SK-N-SH treated with all-trans-retinoic acid at 6 μM for 48 hours (cell line): ENCODE data around the gene HMCN2.

ENCODE experiments used
- ATAC-seq: fragments of 200-7000 bp; cut with Tn5 transposase; 3 replicates; pipeline ENCODE4 v1.9.1; 2020; ENCODE audit warnings: mild to moderate bottlenecking, moderate library complexity
- CSDC2 ChIP-seq: fragments of 250-450 bp; sonication (Bioruptor Pico); IDR thresholded peaks from 2 replicates; pipeline ENCODE4 v1.5.0; 2020; ENCODE audit warnings: mild to moderate bottlenecking, moderate library complexity
- ESRRG ChIP-seq: fragments of 250-450 bp; sonication (Bioruptor Pico); IDR thresholded peaks from 2 replicates; pipeline ENCODE4 v1.6.1; 2021; ENCODE audit warnings: mild to moderate bottlenecking
- GLIS3 ChIP-seq: fragments of 250-450 bp; sonication (Bioruptor Pico); IDR thresholded peaks from 2 replicates; pipeline ENCODE4 v1.5.0; 2020; ENCODE audit warnings: mild to moderate bottlenecking, moderate library complexity
- OSR1 ChIP-seq: fragments of 250-450 bp; sonication (Bioruptor Pico); IDR thresholded peaks from 2 replicates; pipeline ENCODE4 v1.8.0; 2022; ENCODE audit warnings: moderate library complexity, mild to moderate bottlenecking, inconsistent platforms
- PPARA ChIP-seq: fragments of 250-450 bp; sonication (Bioruptor Pico); IDR thresholded peaks from 2 replicates; pipeline ENCODE4 v1.5.0; 2020; ENCODE audit warnings: mild to moderate bottlenecking, borderline replicate concordance
- RARB ChIP-seq: fragments of 250-450 bp; sonication (Bioruptor Pico); IDR thresholded peaks from 2 replicates; pipeline ENCODE4 v1.8.0; 2021; ENCODE audit warnings: mild to moderate bottlenecking, moderate library complexity
- SNAI2 ChIP-seq: fragments of 250-450 bp; sonication (Bioruptor Pico); IDR thresholded peaks from 2 replicates; pipeline ENCODE4 v1.5.0; 2020; ENCODE audit warnings: mild to moderate bottlenecking, moderate library complexity
- TCF4 ChIP-seq: fragments of 250-450 bp; sonication (Bioruptor Pico); IDR thresholded peaks from 2 replicates; pipeline ENCODE4 v1.8.0; 2021; ENCODE audit warnings: mild to moderate bottlenecking, moderate library complexity, borderline replicate concordance
- TOX ChIP-seq: fragments of 250-450 bp; sonication (Bioruptor Pico); IDR thresholded peaks from 2 replicates; pipeline ENCODE4 v1.8.0; 2021; ENCODE audit warnings: mild to moderate bottlenecking, moderate library complexity, borderline replicate concordance
- ZC3H10 ChIP-seq: fragments of 250-450 bp; sonication (Bioruptor Pico); IDR thresholded peaks from 2 replicates; pipeline ENCODE4 v1.5.1; 2021; ENCODE audit warnings: mild to moderate bottlenecking, moderate library complexity
- ZFP3 ChIP-seq: fragments of 250-450 bp; sonication (Bioruptor Pico); IDR thresholded peaks from 2 replicates; pipeline ENCODE4 v1.5.0; 2020; ENCODE audit warnings: mild to moderate bottlenecking, moderate library complexity
- ZFP30 ChIP-seq: fragments of 450-650 bp; formaldehyde crosslinking; IDR thresholded peaks from 2 replicates; pipeline ENCODE4 v1.5.0; 2022; ENCODE audit warnings: mild to moderate bottlenecking, moderate library complexity
- ZNF565 ChIP-seq: fragments of 450-650 bp; formaldehyde crosslinking; conservative IDR thresholded peaks from 2 replicates; pipeline ENCODE4 v1.5.0; 2020; ENCODE audit warnings: low read depth, mild to moderate bottlenecking, moderate library complexity
- ZNF70 ChIP-seq: fragments of 450-650 bp; formaldehyde crosslinking; IDR thresholded peaks from 2 replicates; pipeline ENCODE4 v1.5.0; 2020; ENCODE audit warnings: mild to moderate bottlenecking, moderate library complexity
- ZNF8 ChIP-seq: fragments of 450-650 bp; formaldehyde crosslinking; IDR thresholded peaks from 2 replicates; pipeline ENCODE4 v1.5.0; 2020; ENCODE audit warnings: mild to moderate bottlenecking, moderate library complexity
- TF ChIP-seq, protein P1 (sequence below): fragments of 250-450 bp; sonication (Bioruptor Pico); IDR thresholded peaks from 2 replicates; pipeline ENCODE4 v1.5.1; 2020; ENCODE audit warnings: low read depth, mild to moderate bottlenecking, moderate library complexity
- TF ChIP-seq, protein P2 (sequence below): fragments of 250-450 bp; sonication (Bioruptor Pico); IDR thresholded peaks from 2 replicates; pipeline ENCODE4 v1.5.1; 2021; ENCODE audit warnings: mild to moderate bottlenecking, moderate library complexity
- TF ChIP-seq, protein P3 (sequence below): fragments of 250-450 bp; sonication (Bioruptor Pico); IDR thresholded peaks from 2 replicates; pipeline ENCODE4 v1.8.0; 2020; ENCODE audit warnings: mild to moderate bottlenecking, moderate library complexity, borderline replicate concordance
- TF ChIP-seq, protein P4 (sequence below): fragments of 250-450 bp; sonication (Bioruptor Pico); IDR thresholded peaks from 2 replicates; pipeline ENCODE4 v1.8.0; 2021; ENCODE audit warnings: low read depth, mild to moderate bottlenecking, moderate library complexity, borderline replicate concordance

HMCN2 gene

DNA sequence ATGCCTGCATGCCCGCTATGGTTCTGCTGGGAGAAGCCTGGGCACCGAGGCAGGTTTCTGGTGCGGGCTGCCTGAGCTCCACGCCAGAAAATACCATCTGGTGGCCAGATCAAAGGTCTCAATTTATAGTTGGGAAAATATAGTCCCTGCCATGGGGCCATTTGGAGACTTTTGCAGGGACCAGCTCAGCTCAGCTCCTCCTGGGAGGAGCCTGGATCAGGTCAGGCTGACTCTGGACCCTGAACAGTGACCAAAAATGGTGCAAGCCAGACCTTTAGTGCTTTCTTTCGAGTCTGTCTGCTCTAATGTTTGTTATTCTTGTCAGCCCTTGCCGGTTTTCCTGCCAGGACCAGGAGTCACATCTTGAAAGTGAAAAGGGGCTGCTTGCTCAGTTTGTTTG is 31.8 kb downstream of the HMCN2 start:
- TF ChIP-seq TCF4 (CRISPR knock-in tag) (no peak), CSDC2 (CRISPR knock-in tag) (no peak), PPARA (no peak), ZC3H10 (no peak), RARB (CRISPR knock-in tag) (no peak), ZFP30 (CRISPR knock-in tag) (no peak), GLIS3 (CRISPR knock-in tag) (no peak), TOX (CRISPR knock-in tag) (no peak), ZNF565 (CRISPR knock-in tag) (no peak), SNAI2 (no peak), OSR1 (CRISPR knock-in tag) (no peak), ZNF70 (CRISPR knock-in tag) (no peak), ESRRG (CRISPR knock-in tag) (no peak)
- TF ChIP-seq, protein P1, sequence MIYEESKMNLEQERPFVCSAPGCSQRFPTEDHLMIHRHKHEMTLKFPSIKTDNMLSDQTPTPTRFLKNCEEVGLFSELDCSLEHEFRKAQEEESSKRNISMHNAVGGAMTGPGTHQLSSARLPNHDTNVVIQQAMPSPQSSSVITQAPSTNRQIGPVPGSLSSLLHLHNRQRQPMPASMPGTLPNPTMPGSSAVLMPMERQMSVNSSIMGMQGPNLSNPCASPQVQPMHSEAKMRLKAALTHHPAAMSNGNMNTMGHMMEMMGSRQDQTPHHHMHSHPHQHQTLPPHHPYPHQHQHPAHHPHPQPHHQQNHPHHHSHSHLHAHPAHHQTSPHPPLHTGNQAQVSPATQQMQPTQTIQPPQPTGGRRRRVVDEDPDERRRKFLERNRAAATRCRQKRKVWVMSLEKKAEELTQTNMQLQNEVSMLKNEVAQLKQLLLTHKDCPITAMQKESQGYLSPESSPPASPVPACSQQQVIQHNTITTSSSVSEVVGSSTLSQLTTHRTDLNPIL (CRISPR knock-in tag) = no peak
- TF ChIP-seq, protein P2, sequence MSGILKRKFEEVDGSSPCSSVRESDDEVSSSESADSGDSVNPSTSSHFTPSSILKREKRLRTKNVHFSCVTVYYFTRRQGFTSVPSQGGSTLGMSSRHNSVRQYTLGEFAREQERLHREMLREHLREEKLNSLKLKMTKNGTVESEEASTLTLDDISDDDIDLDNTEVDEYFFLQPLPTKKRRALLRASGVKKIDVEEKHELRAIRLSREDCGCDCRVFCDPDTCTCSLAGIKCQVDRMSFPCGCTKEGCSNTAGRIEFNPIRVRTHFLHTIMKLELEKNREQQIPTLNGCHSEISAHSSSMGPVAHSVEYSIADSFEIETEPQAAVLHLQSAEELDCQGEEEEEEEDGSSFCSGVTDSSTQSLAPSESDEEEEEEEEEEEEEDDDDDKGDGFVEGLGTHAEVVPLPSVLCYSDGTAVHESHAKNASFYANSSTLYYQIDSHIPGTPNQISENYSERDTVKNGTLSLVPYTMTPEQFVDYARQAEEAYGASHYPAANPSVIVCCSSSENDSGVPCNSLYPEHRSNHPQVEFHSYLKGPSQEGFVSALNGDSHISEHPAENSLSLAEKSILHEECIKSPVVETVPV = no peak
- TF ChIP-seq, protein P3, sequence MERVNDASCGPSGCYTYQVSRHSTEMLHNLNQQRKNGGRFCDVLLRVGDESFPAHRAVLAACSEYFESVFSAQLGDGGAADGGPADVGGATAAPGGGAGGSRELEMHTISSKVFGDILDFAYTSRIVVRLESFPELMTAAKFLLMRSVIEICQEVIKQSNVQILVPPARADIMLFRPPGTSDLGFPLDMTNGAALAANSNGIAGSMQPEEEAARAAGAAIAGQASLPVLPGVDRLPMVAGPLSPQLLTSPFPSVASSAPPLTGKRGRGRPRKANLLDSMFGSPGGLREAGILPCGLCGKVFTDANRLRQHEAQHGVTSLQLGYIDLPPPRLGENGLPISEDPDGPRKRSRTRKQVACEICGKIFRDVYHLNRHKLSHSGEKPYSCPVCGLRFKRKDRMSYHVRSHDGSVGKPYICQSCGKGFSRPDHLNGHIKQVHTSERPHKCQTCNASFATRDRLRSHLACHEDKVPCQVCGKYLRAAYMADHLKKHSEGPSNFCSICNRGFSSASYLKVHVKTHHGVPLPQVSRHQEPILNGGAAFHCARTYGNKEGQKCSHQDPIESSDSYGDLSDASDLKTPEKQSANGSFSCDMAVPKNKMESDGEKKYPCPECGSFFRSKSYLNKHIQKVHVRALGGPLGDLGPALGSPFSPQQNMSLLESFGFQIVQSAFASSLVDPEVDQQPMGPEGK (CRISPR knock-in tag) = no peak
- TF ChIP-seq, protein P4, sequence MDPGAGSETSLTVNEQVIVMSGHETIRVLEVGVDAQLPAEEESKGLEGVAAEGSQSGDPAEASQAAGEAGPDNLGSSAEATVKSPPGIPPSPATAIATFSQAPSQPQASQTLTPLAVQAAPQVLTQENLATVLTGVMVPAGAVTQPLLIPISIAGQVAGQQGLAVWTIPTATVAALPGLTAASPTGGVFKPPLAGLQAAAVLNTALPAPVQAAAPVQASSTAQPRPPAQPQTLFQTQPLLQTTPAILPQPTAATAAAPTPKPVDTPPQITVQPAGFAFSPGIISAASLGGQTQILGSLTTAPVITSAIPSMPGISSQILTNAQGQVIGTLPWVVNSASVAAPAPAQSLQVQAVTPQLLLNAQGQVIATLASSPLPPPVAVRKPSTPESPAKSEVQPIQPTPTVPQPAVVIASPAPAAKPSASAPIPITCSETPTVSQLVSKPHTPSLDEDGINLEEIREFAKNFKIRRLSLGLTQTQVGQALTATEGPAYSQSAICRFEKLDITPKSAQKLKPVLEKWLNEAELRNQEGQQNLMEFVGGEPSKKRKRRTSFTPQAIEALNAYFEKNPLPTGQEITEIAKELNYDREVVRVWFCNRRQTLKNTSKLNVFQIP (CRISPR knock-in tag) = no peak
- no peak for ATAC-seq

DNA sequence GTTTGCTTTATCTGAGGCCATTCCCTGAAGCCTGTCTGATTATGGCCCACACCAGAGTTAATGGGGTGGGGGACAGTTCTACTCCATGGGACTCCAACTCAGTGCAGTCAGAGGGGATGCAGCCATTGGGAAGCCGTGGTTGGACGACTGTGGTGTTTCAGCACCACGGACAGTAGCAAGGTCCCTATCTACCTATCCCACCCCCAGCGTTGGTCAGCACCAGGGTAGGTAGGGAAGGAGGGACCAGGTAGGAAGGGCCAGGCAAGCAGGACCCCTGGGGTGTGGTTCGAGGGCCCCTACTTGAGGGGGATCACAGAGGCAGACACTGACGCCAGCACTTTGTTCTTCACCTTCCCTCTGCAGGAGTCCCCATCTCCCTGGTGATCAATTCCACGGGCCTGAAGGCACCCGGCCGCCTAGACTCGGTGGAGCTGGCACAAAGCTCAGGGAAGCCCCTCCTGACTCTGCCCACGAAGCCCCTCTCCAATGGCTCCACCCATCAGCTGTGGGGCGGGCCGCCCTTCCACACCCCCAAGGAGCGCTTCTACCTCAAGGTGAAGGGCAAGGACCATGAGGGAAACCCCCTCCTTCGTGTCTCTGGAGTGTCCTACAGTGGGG is 33.2 kb downstream of the HMCN2 start:
- TF ChIP-seq ZNF8 (CRISPR knock-in tag) (no peak), RARB (CRISPR knock-in tag) (no peak), ZNF565 (CRISPR knock-in tag) (no peak), GLIS3 (CRISPR knock-in tag) (no peak), ZFP3 (CRISPR knock-in tag) (no peak)
- TF ChIP-seq, protein P4 (CRISPR knock-in tag) = no peak
- TF ChIP-seq, protein P2 = no peak
- TF ChIP-seq, protein P3 (CRISPR knock-in tag) = no peak
- no peak for ATAC-seq
